Mesodermal cell (in vitro differentiated cells): ENCODE data around the gene ITGB2.

Experiments used
- H3K27ac ChIP-seq: 2 replicates; pipeline ENCODE4 v1.7.0; 2013; ENCODE audit warnings: mild to moderate bottlenecking, low read depth, low read length, moderate library complexity; ENCODE audit not compliant: severe bottlenecking
- H3K36me3 ChIP-seq: 2 replicates; pipeline ENCODE4 v1.7.1; 2013; ENCODE audit warnings: mild to moderate bottlenecking, low read length, moderate library complexity; ENCODE audit not compliant: control insufficient read depth, insufficient read depth
- H3K4me1 ChIP-seq: one replicate; pipeline ENCODE4 v1.7.1; 2013; ENCODE audit warnings: mild to moderate bottlenecking, low read length; ENCODE audit not compliant: insufficient read depth, control insufficient read depth, poor library complexity, severe bottlenecking
- H3K4me3 ChIP-seq: 2 replicates; pipeline ENCODE4 v1.7.0; 2013; ENCODE audit warnings: low read length, control low read depth, mild to moderate bottlenecking; ENCODE audit not compliant: insufficient read depth, poor library complexity, severe bottlenecking; ENCODE audit errors: extremely low read depth
- H3K9me3 ChIP-seq: 2 replicates; pipeline ENCODE4 v1.7.1; 2013; ENCODE audit warnings: mild to moderate bottlenecking, low read length, moderate library complexity; ENCODE audit not compliant: control insufficient read depth
- WGBS, 2 experiments: methylation state at CpG; one replicate each; pipeline ENCODE4 v1.1.5; 2013; ENCODE audit warnings: missing lambda C conversion rate in 2 of 2; ENCODE audit not compliant: insufficient coverage in 2 of 2; 5-methylcytosine and 5-hydroxymethylcytosine counted together

ITGB2 gene

DNA sequence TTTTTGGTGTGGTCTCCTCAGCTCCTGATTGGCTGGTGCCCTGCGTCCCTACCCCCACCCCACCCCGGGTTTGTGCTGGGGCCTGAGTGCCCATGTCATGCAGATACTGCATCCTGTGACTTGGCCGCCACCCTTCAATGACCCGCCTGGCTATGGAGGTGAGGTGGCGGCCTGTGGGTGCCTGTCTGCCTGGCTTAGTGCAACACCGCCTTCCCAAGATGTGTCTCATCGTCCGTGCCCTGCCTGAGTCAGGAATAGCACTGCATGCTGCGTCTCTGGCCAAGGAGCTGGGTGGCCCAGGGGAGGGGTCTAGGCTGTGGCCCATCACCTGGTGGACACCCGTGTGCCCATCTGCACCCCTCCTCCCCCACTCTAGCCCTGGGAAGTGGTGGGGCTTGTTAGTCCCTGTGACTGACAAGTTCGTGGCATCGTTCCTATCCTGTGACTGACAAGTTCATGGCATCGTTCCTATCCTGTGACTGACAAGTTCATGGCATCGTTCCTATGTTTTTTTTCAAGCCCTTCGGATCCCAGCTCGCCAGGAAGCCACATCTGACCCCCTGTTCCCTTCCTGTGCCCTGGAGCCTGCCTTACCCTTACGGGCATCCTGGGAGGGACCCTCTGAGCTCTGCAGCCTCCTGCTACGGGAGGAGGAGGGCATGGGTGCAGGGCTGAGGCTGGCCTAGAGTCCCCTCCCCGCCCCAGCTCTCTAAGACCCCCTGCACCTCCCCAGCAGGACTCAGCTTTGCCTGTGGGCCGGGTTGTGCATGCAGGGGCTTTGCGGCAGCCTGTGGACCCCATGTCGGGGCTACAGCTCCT, 26.6 kb upstream of the ITGB2 start:
- H3K4me3 ChIP-seq: no peak overlapping the region
- no peak overlapping the region for H3K27ac ChIP-seq
- H3K36me3 ChIP-seq: peaks cover 71% of the 10 kb centered on the region
- H3K4me1 ChIP-seq: peaks cover 2% of the 10 kb centered on the region
- no peaks in the 10 kb centered on the region for H3K9me3 ChIP-seq
- 91 to 96% methylated on average over 15 to 20 of the region's 22 CpGs for WGBS, 2 experiments

GRCh38 chr21:44946254-44947041, 25.7 kb upstream of the ITGB2 start:
- WGBS, 2 experiments: 87 to 94% methylated on average over 23 to 24 of the region's 25 CpGs
- no peak overlapping the region for H3K4me3 ChIP-seq
- no peak overlapping the region for H3K27ac ChIP-seq
- no peaks in the 10 kb centered on the region for H3K9me3 ChIP-seq
- peaks cover 76% of the 10 kb centered on the region for H3K36me3 ChIP-seq
- peaks cover 5% of the 10 kb centered on the region for H3K4me1 ChIP-seq

DNA sequence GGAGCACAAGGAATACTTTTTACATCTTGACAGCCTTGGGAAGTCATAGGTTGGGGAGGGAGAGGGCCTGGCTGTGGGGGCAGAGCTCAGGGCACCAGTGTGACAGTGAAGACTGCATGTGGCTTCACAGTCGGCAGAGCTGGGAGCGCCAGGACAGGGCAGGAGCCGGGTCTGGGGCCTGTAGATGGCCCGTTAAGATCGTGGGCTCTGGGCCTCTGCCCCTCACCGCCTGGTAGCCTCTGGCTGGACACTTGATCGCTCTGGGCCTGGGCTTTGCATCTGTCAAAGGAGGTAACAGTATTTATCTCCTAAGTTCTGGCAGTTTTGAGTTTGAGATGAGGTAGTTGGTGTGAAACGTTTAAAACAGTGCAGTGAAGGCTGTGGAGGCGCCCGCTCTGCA, 23.9 kb upstream of the ITGB2 start:
- H3K9me3 ChIP-seq: no peaks in the 10 kb centered on the region
- H3K4me3 ChIP-seq: no peak overlapping the region
- peaks cover 65% of the 10 kb centered on the region for H3K36me3 ChIP-seq
- WGBS, 2 experiments: 99 to 100% methylated on average over 7 to 10 of the region's 10 CpGs
- no peak overlapping the region for H3K27ac ChIP-seq
- peaks cover 10% of the 10 kb centered on the region for H3K4me1 ChIP-seq

DNA sequence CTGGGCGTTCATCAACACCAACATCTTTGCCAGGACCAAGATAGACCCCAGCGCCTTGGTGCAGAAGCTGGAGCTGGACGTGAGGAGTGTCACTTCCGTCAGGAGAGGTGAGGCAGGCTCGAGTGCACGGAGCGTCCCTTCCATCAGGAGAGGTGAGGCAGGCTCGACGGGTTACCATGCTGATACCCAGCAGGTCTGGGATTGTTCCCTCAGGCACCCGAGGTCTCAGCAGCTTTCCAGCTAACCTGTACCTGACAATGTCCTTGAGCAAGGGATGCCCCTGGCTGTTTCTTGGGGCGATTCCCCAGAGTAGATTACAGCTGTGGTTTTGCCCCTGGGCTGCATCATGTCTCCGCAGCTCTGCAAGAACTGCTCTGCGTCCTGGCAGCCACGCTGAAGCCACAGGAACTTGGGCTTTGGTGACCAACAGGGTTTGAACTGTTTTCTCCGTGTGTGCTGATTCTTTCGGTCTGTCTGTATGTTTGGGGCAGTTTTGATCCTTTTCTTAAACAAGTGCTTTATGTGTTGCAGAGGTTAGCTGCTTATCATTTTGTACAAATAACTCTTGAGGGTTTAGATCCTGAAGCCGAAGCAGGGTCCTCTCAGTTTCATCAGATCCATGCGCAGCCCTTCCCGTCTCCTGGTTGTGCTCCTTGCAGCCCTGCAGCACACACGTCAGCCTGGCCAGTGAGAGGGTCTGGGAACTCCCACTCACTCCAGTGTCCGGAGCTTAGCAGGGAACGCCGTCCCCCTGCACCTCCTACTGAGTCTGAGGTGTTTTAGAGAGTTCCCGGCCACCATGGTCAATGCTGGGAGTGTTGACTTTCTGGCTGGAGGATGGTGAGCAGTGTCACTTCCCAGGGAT, 23.2 kb upstream of the ITGB2 start:
- H3K27ac ChIP-seq: no peak overlapping the region
- no peaks in the 10 kb centered on the region for H3K9me3 ChIP-seq
- peaks cover 14% of the 10 kb centered on the region for H3K4me1 ChIP-seq
- peaks cover 65% of the 10 kb centered on the region for H3K36me3 ChIP-seq
- no peak overlapping the region for H3K4me3 ChIP-seq
- WGBS, 2 experiments: 92 to 93% methylated on average over 17 to 20 of the region's 24 CpGs

DNA sequence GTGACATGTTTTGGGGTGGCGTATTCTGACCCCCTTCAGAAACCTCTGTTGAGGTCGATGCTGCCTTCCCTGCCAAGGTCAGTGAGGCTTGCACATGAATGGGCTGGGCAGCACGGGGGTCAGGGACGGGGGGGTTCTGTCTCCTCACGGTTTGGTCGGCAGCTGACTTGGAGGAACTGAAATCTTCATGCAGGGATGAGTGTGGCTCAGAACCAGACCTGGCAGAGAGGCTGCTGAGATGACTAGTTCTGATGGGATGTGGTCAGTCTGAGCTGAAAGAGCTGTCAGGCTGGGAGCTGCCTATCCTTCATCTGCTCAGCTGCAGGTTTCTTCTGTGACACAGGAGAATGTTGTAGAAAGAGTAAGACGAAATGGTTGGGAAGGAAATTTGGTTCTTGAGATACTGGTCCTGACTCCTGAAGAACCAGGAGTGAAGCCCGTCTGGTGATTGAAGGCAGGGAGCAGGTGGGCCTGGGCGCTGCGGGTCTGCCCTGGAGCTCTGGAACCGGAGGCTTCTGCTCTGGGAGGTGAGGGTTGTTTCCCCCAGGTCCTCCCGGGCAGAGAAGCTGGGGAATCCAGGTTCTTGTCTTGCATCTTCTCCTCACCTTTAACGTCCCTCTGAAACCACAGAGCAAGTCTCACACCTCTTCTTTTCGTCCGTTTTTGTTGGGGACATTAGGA, 22.4 kb upstream of the ITGB2 start:
- 95 to 96% methylated on average over 11 to 14 of the region's 15 CpGs for WGBS, 2 experiments
- Histone ChIP-seq H3K4me1 (peaks cover 16% of the 10 kb centered on the region), H3K36me3 (peaks cover 61% of the 10 kb centered on the region), H3K27ac (no peak overlapping the region), H3K9me3 (no peaks in the 10 kb centered on the region), H3K4me3 (no peak overlapping the region)

- peaks cover 59% of the 10 kb centered on the region for H3K36me3 ChIP-seq
- H3K27ac ChIP-seq: no peak overlapping the region
- H3K4me1 ChIP-seq: peaks cover 16% of the 10 kb centered on the region
- no peak overlapping the region for H3K4me3 ChIP-seq
- no peaks in the 10 kb centered on the region for H3K9me3 ChIP-seq
- WGBS, 2 experiments: 81 to 96% methylated on average over 2 of the region's 2 CpGs
Observed at GRCh38 chr21:44942566-44942965, 21.9 kb upstream of the ITGB2 start.

GRCh38 chr21:44941567-44941966, 20.9 kb upstream of the ITGB2 start:
- WGBS, 2 experiments: 92 to 95% methylated on average over 8 of the region's 8 CpGs
- no peaks in the 10 kb centered on the region for H3K9me3 ChIP-seq
- H3K27ac ChIP-seq: no peak overlapping the region
- no peak overlapping the region for H3K4me3 ChIP-seq
- peaks cover 49% of the 10 kb centered on the region for H3K36me3 ChIP-seq
- H3K4me1 ChIP-seq: peaks cover 16% of the 10 kb centered on the region

DNA sequence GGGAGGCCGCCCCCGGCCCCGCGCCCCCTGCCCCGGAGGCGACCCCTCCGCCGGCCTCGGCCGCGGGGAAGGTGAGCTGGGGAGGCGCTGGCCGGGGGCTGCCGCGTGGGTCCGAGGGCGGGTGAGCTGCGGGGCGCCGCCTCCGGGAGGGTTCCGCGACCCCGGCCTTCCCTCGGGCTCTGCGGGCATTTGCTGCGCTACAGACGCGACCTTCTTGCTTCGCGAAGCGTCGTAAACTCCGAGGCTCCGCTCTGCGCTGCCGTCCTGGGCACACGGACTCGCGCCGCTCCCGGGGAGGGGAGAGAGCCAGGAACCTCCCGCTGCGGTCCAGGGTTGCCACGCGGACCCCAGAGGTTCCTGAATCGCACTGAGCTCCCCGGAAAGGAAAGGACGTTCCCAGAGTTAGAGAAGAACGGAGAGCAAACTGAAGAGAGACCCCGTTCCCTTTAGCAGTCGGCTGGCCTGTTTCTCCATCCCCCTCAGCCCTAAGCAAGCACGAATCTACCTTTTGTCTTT, 19.5 kb upstream of the ITGB2 start:
- Histone ChIP-seq H3K36me3 (peaks cover 36% of the 10 kb centered on the region), H3K9me3 (no peaks in the 10 kb centered on the region), H3K27ac (no peak overlapping the region), H3K4me1 (peaks cover 16% of the 10 kb centered on the region), H3K4me3 (peak overlapping the region; percentile 82)
- WGBS, 2 experiments: 0% methylated on average over 21 to 42 of the region's 53 CpGs

GRCh38 chr21:44939532-44940115, 18.9 kb upstream of the ITGB2 start, which contains the start of gene SLX9:
Gene SLX9, plus strand, starts transcription at chr21:44940029. Its CDS starts 29 bp downstream, at chr21:44940058.
- H3K9me3 ChIP-seq: no peaks in the 10 kb centered on the region
- H3K36me3 ChIP-seq: peaks cover 31% of the 10 kb centered on the region
- WGBS, 2 experiments: 3% methylated on average over 45 to 60 of the region's 69 CpGs
- peaks cover 16% of the 10 kb centered on the region for H3K4me1 ChIP-seq
- H3K4me3 ChIP-seq: peak within 1 kb of the TSS; percentile 82
- H3K27ac ChIP-seq: no peak within 1 kb of the TSS
